PC-9 (cell line): ENCODE data around the gene HYAL1.

Source experiments
- CTCF ChIP-seq: fragments of 200-600 bp; sonication (generic); conservative IDR thresholded peaks from 2 replicates; pipeline ENCODE4 v1.6.1; 2017; ENCODE audit warnings: mixed run types, antibody characterized with exemption, mild to moderate bottlenecking, moderate library complexity
- EZH2 ChIP-seq: fragments of 200-600 bp; sonication (generic); IDR thresholded peaks from 2 replicates; pipeline ENCODE4 v1.8.0; 2017; ENCODE audit warnings: antibody characterized with exemption, low read depth

- TF ChIP-seq CTCF (no peak), EZH2 (no peak)
Measured at GRCh38 chr3:50279255-50280016, 23.9 kb downstream of the HYAL1 start.
